Hippocampal formation (tissue), 2 donors: ENCODE measurements around the gene ZFP42.
"Not testable (repeated sequence)": the region's sequence is repeated elsewhere in the genome, so short reads cannot be mapped to it uniquely, and the experiment has no call there.

Experiments used
- DNase-seq, 2 donors: peaks; one replicate each; lab custom pipeline; 2025; lab: John Stamatoyannopoulos, UW

The ZFP42 gene

GRCh38 chr4:188021548-188022249 is 26.1 kb downstream of the ZFP42 start:
- DNase-seq = no peak

- no peak for DNase-seq
Observed at GRCh38 chr4:188023682-188024081, 28.1 kb downstream of the ZFP42 start.

GRCh38 chr4:188025476-188025875 is 29.9 kb downstream of the ZFP42 start:
- DNase-seq = no peak

- DNase-seq = no peak
Observed at GRCh38 chr4:188029114-188029513, 33.5 kb downstream of the ZFP42 start.

GRCh38 chr4:188030401-188030800 is 34.8 kb downstream of the ZFP42 start:
- DNase-seq = peak in 1 of 2 donors; percentile 23

GRCh38 chr4:188031751-188032150 is 36.2 kb downstream of the ZFP42 start:
- no peak for DNase-seq

- DNase-seq = no peak
Observed at GRCh38 chr4:188032170-188032569, 36.6 kb downstream of the ZFP42 start.

- no peak for DNase-seq
Observed at GRCh38 chr4:188032583-188032982, 37.0 kb downstream of the ZFP42 start.

GRCh38 chr4:188037003-188037713 is 41.6 kb downstream of the ZFP42 start:
- no peak for DNase-seq

- no peak for DNase-seq
Observed at GRCh38 chr4:188041721-188042120, 46.1 kb downstream of the ZFP42 start.

GRCh38 chr4:188042191-188042590 is 46.6 kb downstream of the ZFP42 start:
- no peak for DNase-seq

GRCh38 chr4:188043154-188043553 is 47.6 kb downstream of the ZFP42 start:
- no peak for DNase-seq

- DNase-seq = not testable (repeated sequence)
Observed at GRCh38 chr4:188045461-188045860, 49.9 kb downstream of the ZFP42 start.

GRCh38 chr4:188046657-188047056 is 51.1 kb downstream of the ZFP42 start:
- no peak for DNase-seq

- DNase-seq = no peak
Observed at GRCh38 chr4:188053302-188053701, 57.7 kb downstream of the ZFP42 start.
